NCI-H187 (cell line): ENCODE measurements around the gene RTBDN.
"Not testable (repeated sequence)": the region's sequence is repeated elsewhere in the genome, so short reads cannot be mapped to it uniquely, and the experiment has no call there.

ENCODE experiments used
- DNase-seq, 2 experiments: peaks; one replicate each; lab custom pipeline; 2025; lab: John Stamatoyannopoulos, UW

RTBDN gene

GRCh38 chr19:12825254-12826131 lies 8.9 kb downstream of the RTBDN start:
- no peak for DNase-seq

- DNase-seq = no peak
These were observed 12.6 kb downstream of the RTBDN start for GRCh38 chr19:12821761-12822160.

GRCh38 chr19:12817810-12818209 lies 16.6 kb downstream of the RTBDN start:
- DNase-seq = not testable (repeated sequence)

- DNase-seq = not testable (repeated sequence)
These were observed 17.2 kb downstream of the RTBDN start for GRCh38 chr19:12817188-12817587.

DNA sequence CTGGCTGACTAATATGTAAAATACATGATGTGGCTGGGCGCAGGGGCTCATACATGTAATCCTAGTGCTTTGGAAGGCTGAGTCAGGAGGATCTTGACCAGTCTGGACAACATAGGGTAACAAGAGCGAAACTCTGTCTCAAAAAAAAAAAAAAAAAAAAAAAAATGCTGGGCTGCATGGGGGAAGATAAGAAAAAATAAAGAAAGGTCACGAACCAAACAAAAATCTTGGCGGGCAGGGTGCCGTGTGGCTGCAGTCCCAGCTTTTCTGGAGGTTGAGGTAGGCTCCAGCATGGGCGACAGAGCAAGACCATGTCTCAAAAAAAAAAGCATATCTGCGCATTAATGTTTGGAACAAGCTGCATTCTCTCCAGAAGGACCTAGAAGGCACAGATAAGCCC lies 19.3 kb downstream of the RTBDN start:
- no peak for DNase-seq

DNA sequence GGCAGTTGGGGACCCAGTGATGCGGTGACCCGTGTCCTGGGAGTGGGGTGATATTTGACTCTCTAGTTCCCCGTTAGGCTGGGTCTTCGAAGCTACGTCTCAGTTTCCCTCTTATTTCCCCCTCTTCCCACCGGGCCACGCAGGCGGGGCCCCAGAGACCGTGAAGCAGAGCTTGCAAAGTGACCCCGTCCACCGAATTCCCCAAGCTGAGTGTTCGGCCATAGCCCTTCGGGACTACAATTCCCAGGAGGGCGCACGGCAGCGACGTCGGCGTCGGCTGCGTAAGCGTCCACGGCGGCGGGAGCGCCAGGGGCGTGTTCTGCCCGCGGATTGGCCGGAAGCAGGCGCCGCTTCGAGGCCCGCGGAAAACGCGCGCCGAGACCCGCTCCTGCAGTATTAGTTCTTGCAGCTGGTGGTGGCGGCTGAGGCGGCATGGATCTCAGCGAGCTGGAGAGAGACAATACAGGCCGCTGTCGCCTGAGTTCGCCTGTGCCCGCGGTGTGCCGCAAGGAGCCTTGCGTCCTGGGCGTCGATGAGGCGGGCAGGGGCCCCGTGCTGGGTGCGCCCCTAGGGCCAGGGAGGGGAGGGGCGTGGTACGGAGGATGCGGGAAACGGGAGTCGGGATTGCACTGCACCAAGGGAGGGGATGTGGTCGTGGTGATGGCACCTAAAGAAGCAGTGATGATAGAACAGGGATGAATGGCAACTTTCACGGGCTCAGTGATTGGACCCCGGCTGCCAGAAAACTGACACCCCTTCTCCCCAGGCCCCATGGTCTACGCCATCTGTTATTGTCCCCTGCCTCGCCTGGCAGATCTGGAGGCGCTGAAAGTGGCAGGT lies 27.9 kb downstream of the RTBDN start, which contains the start of gene RNASEH2A:
Gene RNASEH2A, plus strand, starts transcription at position 343 of the 840 bp plus-strand sequence. Its CDS starts 90 bp downstream, at position 433.
- peak; percentile 54 to 77 for DNase-seq

DNA sequence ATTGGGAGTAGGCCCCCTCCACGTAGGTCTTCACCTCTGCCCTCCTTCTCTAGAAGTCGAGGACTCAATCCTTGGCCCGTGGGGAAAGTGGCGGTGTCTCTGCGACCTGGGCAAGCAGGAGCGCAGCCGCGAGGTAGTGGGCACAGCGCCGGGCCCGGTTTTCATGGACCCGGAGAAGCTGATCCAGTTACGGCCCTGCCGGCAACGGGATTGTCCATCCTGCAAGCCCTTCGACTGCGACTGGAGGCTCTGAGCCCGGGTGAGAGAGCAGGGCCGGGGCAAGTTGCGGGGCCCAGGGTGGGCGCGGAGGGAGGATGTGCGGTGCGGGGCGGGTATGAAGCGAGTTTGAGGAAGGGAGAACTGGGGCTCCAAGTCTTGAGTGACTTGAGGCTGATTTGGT lies 30.3 kb downstream of the RTBDN start:
- no peak for DNase-seq

DNA sequence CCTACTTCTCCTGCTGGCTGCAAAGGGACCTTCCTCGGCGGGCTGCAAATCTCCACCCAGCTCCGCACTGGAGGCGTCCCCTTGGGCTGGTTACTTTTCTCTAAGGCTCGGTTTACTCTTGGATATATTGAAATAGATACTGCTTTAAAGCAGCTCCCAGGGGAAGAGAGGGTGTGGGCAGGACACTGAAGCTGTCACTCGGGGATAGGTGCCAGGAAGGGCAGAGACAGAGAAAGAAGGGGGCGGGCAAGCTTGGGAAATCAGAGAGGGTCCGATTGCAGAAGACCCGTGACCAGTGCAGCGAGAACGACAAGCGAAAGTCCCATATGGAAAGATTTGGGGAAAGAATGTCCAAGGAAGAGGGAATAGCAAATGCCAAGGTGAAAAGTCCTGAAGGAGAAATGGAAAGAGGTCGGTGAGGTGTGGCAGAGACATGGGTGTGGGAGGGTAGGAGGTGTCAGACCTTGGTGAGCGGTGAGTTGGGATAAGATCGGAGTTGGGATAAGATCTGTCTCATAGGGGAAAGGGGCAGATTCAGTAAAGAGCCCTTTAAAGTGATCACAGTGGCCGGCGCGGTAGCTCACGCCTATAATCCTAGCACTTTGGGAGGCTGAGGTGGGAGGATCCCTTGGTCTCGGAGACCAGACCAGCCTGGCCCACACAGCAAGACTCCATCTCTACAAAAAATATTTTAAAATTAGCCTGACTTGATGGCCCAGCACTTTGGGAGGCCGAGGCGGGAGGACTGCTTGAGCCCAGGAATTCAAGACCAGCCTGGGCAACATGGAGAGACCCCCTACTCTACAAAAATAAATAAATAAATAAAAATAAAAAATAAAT lies 31.9 kb downstream of the RTBDN start:
- DNase-seq = no peak

- DNase-seq = peak; percentile 43 to 55
These were observed 32.7 kb downstream of the RTBDN start, which contains the start of the genes PRDX2 and THSD8 for GRCh38 chr19:12801466-12802266. TSS of gene PRDX2 (minus strand) at chr19:12801800. CDS start at chr19:12801261, 539 bp downstream. TSS of gene THSD8 (plus strand) at chr19:12802069. CDS start at chr19:12802072, 3 bp downstream.

DNA sequence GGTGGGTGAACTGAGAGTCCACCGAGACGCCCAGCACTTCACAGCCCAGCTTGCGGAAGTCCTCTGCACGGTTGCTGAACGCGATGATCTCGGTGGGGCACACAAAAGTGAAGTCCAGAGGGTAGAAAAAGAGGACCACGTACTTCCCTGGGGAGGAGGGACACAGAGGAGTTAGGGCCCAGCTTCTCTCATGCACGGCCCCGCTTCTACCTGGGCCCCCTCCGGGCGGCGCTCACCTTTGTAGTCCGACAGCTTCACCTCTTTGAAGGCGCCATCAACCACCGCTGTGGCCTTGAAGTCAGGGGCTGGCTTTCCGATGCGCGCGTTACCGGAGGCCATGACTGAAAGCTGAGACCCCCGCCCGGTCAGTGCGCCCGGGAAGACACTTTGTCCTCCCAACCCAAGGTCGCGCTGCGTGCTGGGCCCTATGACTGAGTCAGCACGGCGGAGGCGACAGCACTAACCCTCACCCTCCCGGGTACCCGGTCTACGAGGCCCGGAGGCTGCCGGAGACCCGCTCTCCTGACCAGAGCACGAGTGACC lies 33.4 kb downstream of the RTBDN start:
- no peak for DNase-seq

DNA sequence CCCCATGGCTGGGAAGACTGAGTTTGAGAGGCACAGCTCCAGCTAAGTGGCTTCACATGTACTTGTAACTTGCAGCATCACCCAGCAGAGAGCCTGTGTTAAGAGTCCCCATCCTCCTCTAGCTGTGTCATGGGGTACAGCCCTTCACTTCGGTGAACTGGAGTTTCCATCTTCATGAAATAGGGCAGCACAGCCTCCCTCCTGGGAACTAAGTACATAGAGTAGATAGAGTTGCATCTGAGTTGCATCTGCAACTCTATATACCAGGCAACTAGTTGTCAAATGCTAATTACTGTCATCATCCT lies 34.0 kb downstream of the RTBDN start:
- no peak for DNase-seq

- DNase-seq = no peak
These were observed 34.5 kb downstream of the RTBDN start for GRCh38 chr19:12799742-12800465.

GRCh38 chr19:12797607-12798006 lies 36.8 kb downstream of the RTBDN start:
- not testable (repeated sequence) for DNase-seq

DNA sequence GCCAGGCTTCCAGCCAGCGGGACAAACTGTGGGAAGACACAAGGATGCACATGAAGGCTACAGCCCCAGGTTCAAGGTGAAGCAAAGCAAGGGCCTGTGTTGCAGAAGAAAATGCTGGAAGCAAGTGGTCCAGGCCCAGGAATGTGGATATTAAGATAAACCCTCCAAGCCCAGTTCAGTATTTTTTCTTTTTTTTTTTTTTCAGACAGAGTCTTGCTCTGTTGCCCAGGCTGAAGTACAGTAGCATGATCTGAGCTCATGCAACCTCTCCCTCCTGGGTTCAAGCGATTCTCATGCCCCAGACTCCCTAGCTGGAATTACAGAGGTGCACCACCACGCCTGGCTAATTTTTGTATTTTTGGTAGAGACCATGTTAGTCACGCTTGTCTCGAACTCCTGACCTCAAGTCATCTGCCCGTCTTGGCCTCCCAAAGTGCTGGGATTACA lies 37.2 kb downstream of the RTBDN start:
- no peak for DNase-seq

DNA sequence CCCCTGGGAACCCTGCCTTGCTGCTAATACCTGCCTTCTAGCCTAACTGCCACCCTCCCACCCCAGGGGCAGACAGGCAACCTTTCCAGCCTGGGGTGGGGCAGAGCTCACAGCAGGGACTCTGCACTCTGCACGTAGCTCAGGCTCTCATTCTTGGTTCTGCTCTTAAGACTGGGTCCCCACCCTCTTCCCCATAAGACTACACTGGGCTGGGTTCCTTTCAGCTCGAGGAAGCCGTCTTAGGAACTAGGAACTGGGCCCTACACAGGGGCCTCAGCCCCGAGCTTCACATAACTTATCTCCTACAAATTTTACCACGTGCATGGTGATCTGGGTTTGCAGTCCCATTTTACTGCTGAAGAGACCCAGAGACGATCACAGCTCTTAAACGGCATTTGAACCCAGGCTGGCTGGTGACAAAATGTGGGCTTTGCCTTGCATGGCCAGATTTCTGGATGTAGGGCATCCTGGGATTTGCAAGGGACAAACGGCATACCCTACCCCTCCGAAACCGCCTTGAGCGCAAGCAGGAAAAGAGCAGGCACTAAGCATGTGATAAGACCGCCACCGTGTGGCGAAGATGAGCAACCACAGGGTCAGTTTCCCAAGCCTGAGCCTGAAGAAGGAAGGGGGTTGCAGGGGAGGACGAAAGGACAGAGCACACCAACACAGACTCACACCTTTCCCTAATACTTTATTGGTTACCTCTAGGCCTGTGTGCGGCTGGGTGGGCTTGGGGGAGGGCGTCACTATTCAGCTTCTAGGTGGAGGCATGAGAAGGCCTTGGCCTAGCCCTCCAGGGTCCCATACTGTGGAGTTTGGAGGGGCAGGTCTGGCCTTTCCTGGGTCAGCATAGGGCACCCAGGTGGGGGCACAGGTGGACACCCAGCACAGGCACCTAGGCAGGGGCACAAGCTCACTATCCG lies 38.0 kb downstream of the RTBDN start:
- peak; percentile 38 to 42 for DNase-seq

GRCh38 chr19:12794971-12795381 lies 39.4 kb downstream of the RTBDN start:
- no peak for DNase-seq

GRCh38 chr19:12794196-12794941 lies 40.0 kb downstream of the RTBDN start:
- no peak for DNase-seq
